IPS DF 6.9 (cell line): ENCODE measurements around the gene ARSJ.

Source experiments
- DNase-seq: peaks from one replicate; pipeline ENCODE4 v3.0.0-alpha.2; 2013; ENCODE audit warnings: low read depth, low spot score
- H3K27ac ChIP-seq: one replicate; pipeline ENCODE4 v1.5.1; 2013; ENCODE audit warnings: low read length, control low read depth
- H3K27me3 ChIP-seq: 2 replicates; pipeline ENCODE4 v1.6.1; 2013; ENCODE audit warnings: mild to moderate bottlenecking, low read length; ENCODE audit not compliant: control insufficient read depth, insufficient read depth
- H3K36me3 ChIP-seq: 2 replicates; pipeline ENCODE4 v1.6.1; 2013; ENCODE audit warnings: low read length; ENCODE audit not compliant: control insufficient read depth, insufficient read depth
- H3K4me1 ChIP-seq: 2 replicates; pipeline ENCODE4 v1.6.1; 2013; ENCODE audit warnings: low read length; ENCODE audit not compliant: control insufficient read depth, insufficient read depth
- H3K4me3 ChIP-seq: 2 replicates; pipeline ENCODE4 v1.5.1; 2013; ENCODE audit warnings: mild to moderate bottlenecking, low read length
- H3K9me3 ChIP-seq: 2 replicates; pipeline ENCODE4 v1.6.1; 2013; ENCODE audit warnings: low read length, inconsistent platforms; ENCODE audit not compliant: control insufficient read depth, insufficient read depth
- WGBS: extraction: QIAGEN DNeasy Blood & Tissue Kit; methylation state at CpG from one replicate; pipeline ENCODE4 v1.1.7; 2013; ENCODE audit warnings: mixed read lengths, missing lambda C conversion rate; ENCODE audit not compliant: insufficient read length, insufficient coverage; 5-methylcytosine and 5-hydroxymethylcytosine counted together

ARSJ gene

DNA sequence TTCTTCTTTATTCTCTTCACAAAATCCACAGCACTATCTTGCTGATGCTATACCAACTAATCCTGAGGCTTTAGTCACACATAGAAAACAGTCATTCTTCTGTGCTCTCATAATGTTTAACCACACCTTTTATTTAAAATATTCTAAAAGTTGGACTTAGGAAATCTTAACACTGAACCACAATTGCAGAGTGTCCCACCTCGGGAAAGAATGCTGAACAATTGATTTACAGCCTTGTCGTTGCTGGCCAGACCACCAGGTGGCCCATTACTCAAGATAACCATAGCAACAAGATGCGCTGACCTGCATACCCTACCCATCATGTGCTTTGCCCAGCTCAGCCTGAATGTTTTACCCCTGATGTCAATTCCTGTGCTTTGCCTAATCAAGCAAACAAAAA lies 100.8 kb downstream of the ARSJ start:
- Histone ChIP-seq H3K27me3 (no peaks in the 10 kb centered on the region), H3K36me3 (no peaks in the 10 kb centered on the region), H3K4me1 (0 out of 2 replicates have a peak, but pooled peaks cover 2% of the 10 kb centered on the region), H3K4me3 (no peak overlapping the region), H3K9me3 (no peaks in the 10 kb centered on the region), H3K27ac (no peak overlapping the region)
- WGBS = no CpG with 5 or more reads among the region's 3 CpGs
- peak; percentile 39 for DNase-seq

DNA sequence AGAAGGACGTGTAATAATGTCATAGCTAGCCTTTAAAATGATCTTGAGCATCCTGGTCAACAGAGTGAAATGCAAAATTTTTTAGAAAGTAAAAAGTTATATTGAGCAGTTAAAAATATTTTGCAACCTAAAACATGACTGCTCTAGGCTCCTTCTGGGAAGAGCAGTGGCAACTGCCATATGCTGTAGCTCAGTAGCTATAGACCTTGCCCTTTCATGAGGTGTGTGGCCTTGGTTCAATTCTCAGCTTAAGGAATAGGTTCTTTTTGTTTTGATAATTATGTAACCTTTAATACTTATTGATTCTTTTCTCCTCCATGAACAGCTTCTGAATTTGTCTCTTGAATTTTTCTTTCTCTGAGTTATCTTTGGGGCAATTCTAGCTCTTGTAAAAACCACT lies 105.0 kb downstream of the ARSJ start:
- no CpG with 5 or more reads among the region's 1 CpG for WGBS

DNA sequence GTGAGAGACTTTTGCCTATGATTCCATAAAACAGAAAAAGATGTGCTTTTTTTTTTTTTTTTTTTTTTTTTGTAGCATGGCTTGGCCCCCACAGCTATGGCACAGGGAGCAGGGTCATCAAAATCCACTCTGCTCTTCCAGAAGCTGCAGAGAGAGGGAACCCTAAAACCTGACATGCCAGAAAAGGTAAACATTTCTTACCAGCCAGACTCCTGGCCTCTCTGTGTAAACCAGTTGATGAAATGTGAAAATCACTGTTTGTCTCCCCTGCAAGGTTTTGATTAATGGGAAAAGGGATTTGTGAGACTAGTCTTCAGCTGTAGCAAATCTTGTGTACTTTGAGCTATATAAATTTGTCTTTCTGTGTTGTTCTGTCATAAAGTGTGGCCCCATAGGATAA lies 105.9 kb downstream of the ARSJ start:
- Histone ChIP-seq H3K27me3 (no peaks in the 10 kb centered on the region), H3K9me3 (no peaks in the 10 kb centered on the region), H3K36me3 (no peaks in the 10 kb centered on the region), H3K4me3 (no peak overlapping the region), H3K27ac (no peak overlapping the region), H3K4me1 (0 out of 2 replicates have a peak, but pooled peaks cover 2% of the 10 kb centered on the region)
- DNase-seq = no peak

More for the DNA sequence above, 105.0 kb downstream of the ARSJ start:
- no peak for DNase-seq
- Histone ChIP-seq H3K36me3 (no peaks in the 10 kb centered on the region), H3K9me3 (no peaks in the 10 kb centered on the region), H3K27ac (no peak overlapping the region), H3K4me1 (0 out of 2 replicates have a peak, but pooled peaks cover 2% of the 10 kb centered on the region), H3K27me3 (no peaks in the 10 kb centered on the region), H3K4me3 (no peak overlapping the region)

DNA sequence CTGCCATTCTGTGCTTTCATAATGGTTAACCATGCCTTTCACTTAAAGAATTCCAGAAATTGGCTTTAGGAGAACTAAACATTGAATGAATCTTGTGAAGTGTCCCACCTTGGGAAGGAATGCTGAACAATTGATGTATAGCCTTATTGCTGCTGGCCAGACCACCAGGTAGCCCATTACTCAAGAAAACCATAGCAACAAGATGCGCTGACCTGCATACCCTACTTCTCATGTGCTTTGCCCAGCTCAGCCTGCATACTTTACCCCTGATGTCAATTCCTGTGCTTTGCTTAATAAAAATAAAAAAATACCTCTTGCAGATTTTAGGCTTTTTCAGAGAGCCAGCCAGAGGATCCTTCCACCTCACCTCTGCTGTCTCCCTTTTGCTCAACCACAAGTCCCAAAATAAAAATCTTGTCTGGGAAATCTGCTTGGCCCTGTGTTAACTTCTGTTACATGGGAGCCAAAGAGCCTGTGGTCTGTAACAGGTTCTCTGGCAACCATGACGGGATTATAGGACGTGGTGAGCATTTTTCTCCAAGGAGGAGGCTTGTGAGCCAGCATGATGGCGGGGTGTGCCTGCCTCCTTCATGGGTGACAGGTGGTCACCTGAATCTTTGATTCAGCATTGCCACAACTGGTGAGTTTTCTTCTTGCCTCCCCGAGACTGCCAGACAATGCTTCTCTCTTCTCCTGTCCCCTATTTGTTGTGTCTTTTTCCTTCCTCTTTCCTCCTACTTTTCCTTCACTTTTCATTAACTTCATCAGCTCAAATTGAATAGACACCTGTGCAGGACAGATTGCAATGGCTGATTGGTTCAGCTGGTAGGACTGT lies 106.8 kb downstream of the ARSJ start:
- Histone ChIP-seq H3K27me3 (no peaks in the 10 kb centered on the region), H3K36me3 (no peaks in the 10 kb centered on the region), H3K9me3 (no peaks in the 10 kb centered on the region), H3K27ac (no peak overlapping the region), H3K4me1 (0 out of 2 replicates have a peak, but pooled peaks cover 2% of the 10 kb centered on the region), H3K4me3 (no peak overlapping the region)
- no CpG with 5 or more reads among the region's 5 CpGs for WGBS
- DNase-seq = no peak

DNA sequence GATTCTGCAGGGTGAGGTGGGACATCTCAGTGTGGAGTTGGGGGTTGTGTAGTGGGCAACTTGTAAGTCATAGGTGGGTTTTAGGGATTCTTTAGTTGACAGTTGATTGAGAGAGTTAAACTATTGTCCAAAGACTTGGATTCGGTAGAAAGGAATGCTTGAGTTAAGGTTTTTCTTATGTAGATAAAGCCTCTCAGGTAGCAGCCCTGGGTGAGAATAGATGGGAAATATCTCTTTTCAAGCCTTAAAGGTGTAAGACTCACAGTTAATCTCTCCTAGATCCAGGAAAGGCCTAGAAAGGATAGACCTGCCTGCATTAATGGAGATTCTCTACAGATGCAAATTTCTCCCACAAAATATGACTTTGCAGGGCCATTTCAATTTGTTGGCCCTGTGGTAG lies 108.4 kb downstream of the ARSJ start:
- WGBS = no CpG with 5 or more reads among the region's 1 CpG
- H3K4me3 ChIP-seq = no peak overlapping the region
- no peaks in the 10 kb centered on the region for H3K27me3 ChIP-seq
- no peaks in the 10 kb centered on the region for H3K36me3 ChIP-seq
- no peak for DNase-seq
- 0 out of 2 replicates have a peak, but pooled peaks cover 2% of the 10 kb centered on the region for H3K4me1 ChIP-seq
- H3K9me3 ChIP-seq = no peaks in the 10 kb centered on the region
- H3K27ac ChIP-seq = no peak overlapping the region

DNA sequence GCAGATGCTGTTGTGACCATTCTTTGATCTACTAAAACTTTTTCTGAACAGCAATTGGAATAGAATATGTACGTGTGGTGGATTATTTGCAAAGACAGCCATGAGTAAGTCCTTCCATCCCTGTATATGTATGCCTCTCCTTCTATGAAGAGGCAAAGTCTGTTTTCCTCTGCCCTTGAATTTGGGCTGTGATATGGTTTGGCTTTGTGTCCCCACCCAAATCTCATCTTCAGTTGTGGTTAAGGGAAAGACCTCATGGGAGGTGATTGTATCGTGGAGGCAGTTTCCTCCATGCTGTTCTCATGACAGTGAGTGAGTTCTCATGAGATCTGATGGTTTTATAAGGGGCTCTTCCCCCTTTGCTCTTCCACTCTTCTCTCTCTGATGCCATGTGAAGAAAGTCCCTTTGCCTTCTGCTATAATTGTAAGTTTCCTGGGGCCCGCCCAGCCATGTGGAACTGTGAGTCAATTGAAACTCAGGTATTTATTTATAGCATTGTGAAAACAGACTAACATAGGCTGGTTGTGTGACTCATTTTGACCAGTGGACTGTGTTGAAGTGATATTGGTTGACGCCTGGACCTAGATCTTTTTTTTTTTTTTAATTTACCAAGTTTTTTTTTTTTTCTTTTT lies 109.6 kb downstream of the ARSJ start:
- no peak overlapping the region for H3K27ac ChIP-seq
- no peaks in the 10 kb centered on the region for H3K36me3 ChIP-seq
- no peaks in the 10 kb centered on the region for H3K9me3 ChIP-seq
- H3K4me1 ChIP-seq = 0 out of 2 replicates have a peak, but pooled peaks cover 1% of the 10 kb centered on the region
- no peak for DNase-seq
- no peaks in the 10 kb centered on the region for H3K27me3 ChIP-seq
- H3K4me3 ChIP-seq = no peak overlapping the region
- no CpG with 5 or more reads among the region's 4 CpGs for WGBS

DNA sequence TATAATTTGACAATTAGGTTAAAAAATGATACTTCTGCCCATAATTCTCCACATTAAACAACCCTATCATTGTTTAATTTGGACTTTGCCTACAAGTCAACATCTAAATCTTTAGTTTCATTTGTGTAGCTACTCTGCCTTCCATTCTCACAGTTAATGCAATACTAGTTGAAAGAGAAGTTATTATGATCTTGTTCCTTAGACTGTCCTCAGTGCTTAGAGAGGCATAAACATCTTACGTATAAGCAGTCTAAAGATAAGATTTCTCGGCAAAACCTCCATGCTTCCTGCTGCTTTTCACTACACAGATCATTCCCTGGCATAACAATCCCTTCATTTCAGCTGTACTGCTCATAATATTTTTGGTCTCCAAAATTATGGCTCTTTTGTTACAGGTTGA lies 112.8 kb downstream of the ARSJ start:
- H3K27me3 ChIP-seq = no peaks in the 10 kb centered on the region
- no CpG with 5 or more reads among the region's 2 CpGs for WGBS
- H3K4me1 ChIP-seq = no peaks in the 10 kb centered on the region
- no peak for DNase-seq
- no peaks in the 10 kb centered on the region for H3K36me3 ChIP-seq
- H3K27ac ChIP-seq = no peak overlapping the region
- no peaks in the 10 kb centered on the region for H3K9me3 ChIP-seq
- no peak overlapping the region for H3K4me3 ChIP-seq

DNA sequence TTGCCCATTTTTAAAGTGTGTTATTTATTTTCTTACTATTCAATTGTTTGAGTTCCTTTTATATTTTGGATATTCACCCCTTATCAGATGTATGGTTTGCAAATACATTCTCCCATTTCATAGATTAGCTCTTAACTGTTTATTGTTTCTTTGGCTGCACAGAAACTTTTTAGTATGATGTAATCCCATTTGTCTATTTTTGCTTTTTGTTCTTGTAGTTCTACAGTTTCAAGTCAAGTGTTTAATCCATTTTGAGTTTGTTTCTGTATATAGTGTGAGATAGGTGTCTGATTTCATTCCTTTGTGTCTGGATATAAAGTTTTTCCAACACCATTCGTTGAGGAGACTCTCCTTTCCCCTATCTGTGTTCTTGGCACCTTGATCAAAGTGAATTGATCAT lies 120.5 kb downstream of the ARSJ start:
- WGBS = no CpG with 5 or more reads among the region's 1 CpG
- H3K27me3 ChIP-seq = no peaks in the 10 kb centered on the region
- no peak for DNase-seq
- no peaks in the 10 kb centered on the region for H3K36me3 ChIP-seq
- H3K27ac ChIP-seq = no peak overlapping the region
- H3K4me1 ChIP-seq = no peaks in the 10 kb centered on the region
- H3K4me3 ChIP-seq = no peak overlapping the region
- no peaks in the 10 kb centered on the region for H3K9me3 ChIP-seq

DNA sequence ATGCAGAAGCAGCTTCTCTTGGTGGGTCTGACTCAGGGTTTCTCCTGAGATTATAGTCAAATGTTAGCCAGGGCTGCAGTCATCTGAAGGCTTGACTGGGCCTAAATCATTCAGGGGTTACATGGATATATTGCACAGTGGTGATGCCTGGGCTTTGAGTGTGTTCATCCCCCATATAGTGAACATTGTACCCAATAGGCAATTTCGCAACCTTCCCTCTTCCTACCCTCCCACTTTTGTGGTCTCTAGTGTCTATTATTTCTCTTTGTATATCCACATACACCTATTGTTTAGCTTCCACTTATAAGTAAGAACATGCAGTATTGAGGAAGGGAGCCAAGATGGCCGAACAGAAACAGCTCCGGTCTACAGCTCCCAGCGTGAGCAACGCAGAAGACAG lies 127.6 kb downstream of the ARSJ start:
- Histone ChIP-seq H3K27ac (no peak overlapping the region), H3K36me3 (no peaks in the 10 kb centered on the region), H3K4me1 (no peaks in the 10 kb centered on the region), H3K9me3 (no peaks in the 10 kb centered on the region), H3K27me3 (no peaks in the 10 kb centered on the region), H3K4me3 (no peak overlapping the region)
- DNase-seq = no peak
- no CpG with 5 or more reads among the region's 5 CpGs for WGBS
